Heart right ventricle (tissue), 16 donors: ENCODE data around the gene BDKRB2. TPM values are rescaled to one million over a fixed set of nuclear protein-coding genes. Genes with fewer than 3 reads are reported as not detected.
"Not testable (repeated sequence)": the region's sequence is repeated elsewhere in the genome, so short reads cannot be mapped to it uniquely, and the experiment has no call there.

Experiments
- ATAC-seq, 8 donors: fragments of 200-7000 bp; cut with Tn5 transposase; one replicate each; pipeline ENCODE4 v1.9.1; 2020; ENCODE audit warnings: mild to moderate bottlenecking in 8 of 8, moderate library complexity in 8 of 8, moderate number of reproducible peaks in 1 of 8
- DNase-seq, 2 donors: peaks; one replicate each; pipeline ENCODE4 v3.0.0-alpha.2; 2020
- H3K27ac ChIP-seq, 10 donors: fragments of 200-600 bp; sonication (generic) in 2 of 10; one replicate each; pipeline versions ENCODE4 v1.5.0 to v1.8.0; 2020 to 2022; ENCODE audit warnings: mild to moderate bottlenecking in 3 of 10
- H3K27me3 ChIP-seq, 7 donors: fragments of 200-600 bp; one replicate each; pipeline ENCODE4 v1.8.0; 2021 to 2022; ENCODE audit warnings: mild to moderate bottlenecking in 2 of 7
- H3K36me3 ChIP-seq, 9 donors: fragments of 200-600 bp; sonication (generic) in 1 of 9; one replicate each; pipeline versions ENCODE4 v1.5.0 to v1.8.0; 2020 to 2022; ENCODE audit warnings: mild to moderate bottlenecking in 2 of 9
- H3K4me1 ChIP-seq, 9 donors: fragments of 200-600 bp; sonication (generic) in 1 of 9; one replicate each; pipeline versions ENCODE4 v1.5.0 to v1.8.0; 2020 to 2022; ENCODE audit warnings: mild to moderate bottlenecking in 4 of 9
- H3K4me3 ChIP-seq, 10 donors: fragments of 200-600 bp; sonication (generic) in 2 of 10; one replicate each; pipeline versions ENCODE4 v1.5.0 to v1.8.0; 2020 to 2022; ENCODE audit warnings: mild to moderate bottlenecking in 7 of 10, moderate library complexity in 2 of 10
- H3K9me3 ChIP-seq, 11 donors: fragments of 200-600 bp in 10 of 11; sonication (generic) in 2 of 11; one replicate each; pipeline versions ENCODE4 v1.5.0 to v1.8.0; 2013 to 2022; ENCODE audit warnings: mild to moderate bottlenecking in 2 of 11, control low read depth in 1 of 11, moderate library complexity in 1 of 11
- CTCF ChIP-seq, 9 donors: fragments of 200-600 bp; sonication (generic) in 2 of 9; IDR thresholded peaks; one replicate each; pipeline versions ENCODE4 v1.5.0 to v1.8.0; 2021 to 2022; ENCODE audit warnings: antibody characterized with exemption in 9 of 9, mild to moderate bottlenecking in 5 of 9, moderate library complexity in 1 of 9
- WGBS, 2 donors: extraction: QIAGEN DNeasy Blood & Tissue Kit; methylation state at CpG; one replicate each; pipeline ENCODE4 v1.1.7; 2013; ENCODE audit warnings: inconsistent platforms in 1 of 2; 5-methylcytosine and 5-hydroxymethylcytosine counted together
- intact Hi-C, 10 donors: fragments of 100-400 bp; cut with DNase I; formaldehyde crosslinking; loops; one replicate each; pipeline versions ENCODE4 v1.11.1 to v1.14.2; 2022
- polyA plus RNA-seq, 2 donors: library from polyadenylated mRNA; stranded (reverse); fragments of 200-250 nt; gene quantifications; one replicate each; pipeline ENCODE4 v1.2.3, GENCODE V29; 2013
- total RNA-seq, 10 donors: library from RNA; stranded (reverse); fragmentation: NEBNext Ultra II Directional in 3 of 10; extraction: Animal tissue kit (Norgen Biotek cat#: 25700) in 3 of 10; gene quantifications; one replicate each; pipeline versions ENCODE4 v1.2.1 to v1.2.4, GENCODE V29; 2021 to 2023
- donor health status: Arrhythmogenic right ventricular cardiomyopathy.
- donor health status: ischemic (EF 13 %, LVEDD 7.1; RV severe dilation, severe dysfunction).
- donor health status: healthy with polysubstance abuse.
- donor health status: DM: no; HTN: yes; CAD: no.
- donor health status: DM: no; HTN: no; CAD: no.
- donor health status: ischemic (EF 25% LVEDD 6.9; RV normal size, moderate dysfunction).
- donor health status: ischemic (EF 25% LVEDD 5.7; RV mildly dilated, moderate dysfunction).
- donor health status: healthy.
- donor health status: DM: yes; HTN: yes; CAD: no.
- donor health status: Ischemic cardiomyopathy.
- donor health status: ischemic (EF 35%, LVEDD 5.7; RV mildly dilated, moderate dysfunction).
- donor health status: nonischemic (EF 11% LVEDD 7.7; RV severe dilation, severe dysfunction).
- donor health status: DM: yes; HTN: yes; CAD: no.
- donor health status: PGD.
- donor health status: ischemic (EF 29% LVEDD 5.4; RV normal size, mild dysfunction).
- donor health status: nonischemic (EF 23%, LVEDD 6.1; RV moderate dilation, normal function).

The BDKRB2 gene
- total and polyA plus RNA-seq, 12 donors, result 0.19 to 3.6 (median 0.59) TPM

- TF ChIP-seq CTCF (IDR thresholded peaks at IDR 0.05), result no peak
- ATAC-seq (no peak), DNase-seq (no peak)
- Histone ChIP-seq H3K27ac (no peak overlapping the region), H3K27me3 (peaks cover 0 to 18% (median 8%) of the 10 kb centered on the region in 7 donors), H3K9me3 (no peaks in the 10 kb centered on the region), H3K4me1 (peaks cover 0 to under 1% (median 0%) of the 10 kb centered on the region in 9 donors), H3K36me3 (no peaks in the 10 kb centered on the region), H3K4me3 (no peak overlapping the region)
- intact Hi-C loops, result no loop called here
- WGBS, 2 donors, result 52 to 56% methylated on average over 5 of the region's 5 CpGs
These were observed 39.1 kb downstream of the BDKRB2 start for GRCh38 chr14:96243785-96244184.

GRCh38 chr14:96245074-96245473, 40.4 kb downstream of the BDKRB2 start:
- intact Hi-C loops, DNase-seq, H3K4me1 ChIP-seq, H3K9me3 ChIP-seq, H3K4me3 ChIP-seq, ATAC-seq, H3K27ac ChIP-seq, H3K36me3 ChIP-seq, H3K27me3 ChIP-seq: not testable (repeated sequence)
- WGBS, 2 donors, result 94% methylated on average over 3 of the region's 3 CpGs

- no peak overlapping the region for H3K4me3 ChIP-seq
- DNase-seq, result no peak
- H3K4me1 ChIP-seq, result peaks cover 0 to 9% (median 0%) of the 10 kb centered on the region in 9 donors
- H3K36me3 ChIP-seq, result no peaks in the 10 kb centered on the region
- H3K27me3 ChIP-seq, result peaks cover 0 to 7% (median 0%) of the 10 kb centered on the region in 7 donors
- WGBS, 2 donors, result 87 to 88% methylated on average over 3 of the region's 3 CpGs
- H3K9me3 ChIP-seq, result no peaks in the 10 kb centered on the region
- no peak for TF ChIP-seq CTCF (IDR thresholded peaks at IDR 0.05)
- intact Hi-C loops, result no loop called here
- H3K27ac ChIP-seq, result no peak overlapping the region
- ATAC-seq, result no peak
These were observed 41.3 kb downstream of the BDKRB2 start for GRCh38 chr14:96245710-96246538.

- no peaks in the 10 kb centered on the region for H3K36me3 ChIP-seq
- H3K27me3 ChIP-seq, result peaks cover 0 to 7% (median 0%) of the 10 kb centered on the region in 7 donors
- 75 to 78% methylated on average over 1 of the region's 1 CpG for WGBS, 2 donors
- ATAC-seq (peak in 1 of 8 donors; percentile 84), DNase-seq (no peak)
- no peaks in the 10 kb centered on the region for H3K9me3 ChIP-seq
- H3K4me1 ChIP-seq, result peaks cover 0 to 9% (median 0%) of the 10 kb centered on the region in 9 donors
- intact Hi-C loops, result no loop called here
- H3K4me3 ChIP-seq, result no peak overlapping the region
- no peak overlapping the region for H3K27ac ChIP-seq
- TF ChIP-seq CTCF (IDR thresholded peaks at IDR 0.05), result no peak
These were observed 41.9 kb downstream of the BDKRB2 start for GRCh38 chr14:96246539-96246847.

GRCh38 chr14:96247031-96247430, 42.4 kb downstream of the BDKRB2 start:
- TF ChIP-seq CTCF (IDR thresholded peaks at IDR 0.05), result no peak
- ATAC-seq, result no peak
- Histone ChIP-seq H3K27ac (no peak overlapping the region), H3K4me1 (peaks cover 0 to 9% (median 0%) of the 10 kb centered on the region in 9 donors), H3K27me3 (peaks cover 0 to 9% (median 0%) of the 10 kb centered on the region in 7 donors), H3K4me3 (no peak overlapping the region), H3K9me3 (no peaks in the 10 kb centered on the region), H3K36me3 (no peaks in the 10 kb centered on the region)
- WGBS, 2 donors, result 89 to 92% methylated on average over 6 of the region's 6 CpGs
- no peak for DNase-seq
- intact Hi-C loops, result no loop called here
